Stimulated activated CD4-positive, alpha-beta T cell treated with anti-CD3 and anti-CD28 coated beads, TNF-alpha, amount 100 ng/mL, for 24 hours (primary cell): ENCODE data around the gene GNAT2.
"Not testable (repeated sequence)": the region's sequence is repeated elsewhere in the genome, so short reads cannot be mapped to it uniquely, and the experiment has no call there.

Experiments used
- DNase-seq, 3 experiments: peaks; one replicate each; pipeline ENCODE4 v3.0.0-alpha.2; 2020; ENCODE audit warnings: low read depth in 3 of 3

The GNAT2 gene

DNA sequence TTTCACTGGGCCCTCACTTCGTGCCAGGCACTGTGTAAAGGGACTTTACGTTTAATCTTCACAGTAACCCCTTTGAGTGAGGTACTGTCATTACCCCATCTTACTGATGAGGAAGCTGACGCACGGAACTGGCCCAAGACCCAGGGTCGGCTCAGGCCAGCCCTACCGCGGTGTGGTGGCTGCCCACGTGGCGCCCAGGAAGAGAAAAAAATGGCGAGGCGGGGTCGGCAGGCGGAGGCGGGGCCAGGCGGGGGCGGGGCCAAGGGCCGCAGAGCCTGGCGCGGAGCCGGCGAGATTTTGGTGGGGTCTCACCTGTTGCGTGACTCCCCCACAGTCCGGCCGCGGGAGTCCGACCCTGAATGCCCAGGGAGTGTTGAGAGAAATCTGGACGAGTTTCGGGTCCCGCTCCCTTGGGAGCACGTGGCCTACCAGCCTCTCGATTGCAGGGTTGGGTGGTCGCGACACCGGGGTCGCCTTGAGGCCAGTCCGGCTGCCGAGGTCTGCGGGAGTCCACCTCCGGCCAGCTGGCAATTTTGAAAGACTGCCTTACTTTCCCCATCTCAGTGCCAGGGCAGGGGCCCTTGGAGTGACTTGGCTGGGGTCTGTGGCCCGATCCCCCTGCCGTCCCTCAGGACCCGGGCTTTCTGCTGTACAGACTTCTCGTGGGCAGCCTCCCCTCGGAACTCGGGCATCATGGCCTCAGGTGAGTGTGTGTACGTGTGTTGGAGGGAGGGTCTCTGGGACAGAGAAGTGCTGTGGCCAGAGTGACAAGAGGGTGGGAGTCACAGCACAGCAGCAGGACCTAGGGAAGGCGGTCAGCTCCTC, at the start of gene GNAT2, which contains the start of gene AMPD2:
TSS of gene GNAT2 (minus strand) at position 41 of the 825 bp plus-strand sequence. CDS start 6,746 bp downstream, outside the sequence.
TSS of gene AMPD2 (plus strand) at position 262 of the 825 bp plus-strand sequence. CDS start 1,339 bp downstream, outside the sequence.
- peak; percentile 51 to 69 (median 53) for DNase-seq

DNA sequence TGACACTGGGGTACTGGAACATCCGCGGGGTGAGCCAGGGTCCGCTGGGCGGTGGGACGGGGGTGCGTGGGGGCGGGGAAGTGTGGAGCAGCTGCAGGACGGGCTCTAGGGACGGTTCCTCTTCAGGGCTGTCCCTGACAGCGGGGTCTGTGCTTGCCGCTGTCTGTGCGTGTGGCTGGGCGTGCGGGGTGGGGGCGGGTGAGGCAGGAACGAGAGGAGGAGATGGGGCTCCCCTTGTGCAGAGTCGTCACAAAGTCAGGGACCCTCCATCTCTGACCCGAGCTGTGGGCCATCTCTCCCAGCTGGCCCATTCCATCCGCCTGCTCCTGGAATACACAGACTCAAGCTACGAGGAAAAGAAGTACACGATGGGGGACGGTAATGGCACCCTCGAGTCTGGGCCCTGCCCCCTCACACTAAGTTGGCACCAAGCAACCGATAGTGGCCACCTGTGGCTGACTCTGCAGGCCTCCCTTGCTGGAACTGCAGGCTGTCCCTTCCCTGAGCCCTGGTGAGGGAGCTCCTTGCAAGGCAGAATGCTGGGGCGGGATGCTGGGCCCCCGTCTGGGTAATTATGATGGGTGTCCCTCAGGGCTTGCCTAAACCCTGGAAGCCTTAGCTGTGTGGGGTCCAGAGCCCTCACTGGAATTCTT, 48.8 kb upstream of the GNAT2 start:
- DNase-seq = no peak

DNA sequence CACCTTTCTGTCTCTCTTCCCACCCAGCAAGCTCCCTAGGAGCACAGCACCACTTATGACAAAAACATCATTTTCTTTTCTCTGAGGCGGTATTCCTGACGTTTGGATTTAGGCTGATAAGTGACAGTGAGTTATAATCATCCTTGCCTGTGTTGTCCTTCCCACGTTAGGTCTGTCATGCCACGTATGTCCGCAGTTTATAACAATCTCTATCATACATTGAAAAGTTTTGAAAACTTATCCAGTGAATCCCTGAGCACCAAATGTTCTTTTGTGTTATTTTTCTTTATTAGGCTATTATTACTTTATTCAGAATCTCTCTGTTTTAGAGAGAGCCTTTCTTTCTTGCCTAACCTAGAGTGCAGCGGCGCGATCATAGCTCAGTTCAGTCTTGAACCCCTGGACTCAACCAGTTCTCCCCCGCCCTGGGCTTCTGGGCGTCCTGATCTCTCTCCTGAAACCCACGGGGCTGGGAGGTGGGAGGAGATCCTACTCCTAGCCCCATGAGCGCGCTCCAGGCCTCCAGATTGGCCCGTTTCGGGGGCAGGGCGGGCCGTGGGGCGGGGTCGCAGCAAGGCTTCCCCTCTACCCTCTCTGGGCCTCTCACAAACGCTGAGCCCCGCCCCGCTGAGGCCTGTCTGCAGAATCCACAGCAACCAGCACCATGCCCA, 48.2 kb upstream of the GNAT2 start, which contains the start of gene GSTM2:
TSS of gene GSTM2 (plus strand) at position 606 of the 671 bp plus-strand sequence. CDS start at position 665, 59 bp downstream.
- DNase-seq = peak; percentile 67 to 87 (median 71)

- no peak for DNase-seq
These were observed 45.3 kb upstream of the GNAT2 start for GRCh38 chr1:109664671-109665070.

DNA sequence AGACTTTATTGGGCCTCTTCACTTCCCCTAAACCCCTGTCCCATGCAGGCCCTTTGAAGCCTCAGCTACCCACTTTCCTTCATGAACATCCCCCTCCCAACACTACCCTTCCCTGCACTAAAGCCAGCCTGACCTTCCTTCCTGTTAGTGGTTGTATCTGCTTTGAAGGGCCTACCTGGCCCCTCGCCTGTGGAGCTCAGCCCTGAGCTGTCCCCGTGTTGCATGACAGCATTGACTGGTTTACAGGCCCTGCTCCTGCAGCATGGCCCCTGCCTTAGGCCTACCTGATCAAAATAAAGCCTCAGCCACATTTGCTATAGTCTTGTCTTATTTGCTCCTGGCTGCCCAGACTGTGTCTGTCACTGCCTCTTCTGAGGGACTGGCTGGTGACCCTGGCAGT, 42.0 kb upstream of the GNAT2 start:
- no peak for DNase-seq

DNA sequence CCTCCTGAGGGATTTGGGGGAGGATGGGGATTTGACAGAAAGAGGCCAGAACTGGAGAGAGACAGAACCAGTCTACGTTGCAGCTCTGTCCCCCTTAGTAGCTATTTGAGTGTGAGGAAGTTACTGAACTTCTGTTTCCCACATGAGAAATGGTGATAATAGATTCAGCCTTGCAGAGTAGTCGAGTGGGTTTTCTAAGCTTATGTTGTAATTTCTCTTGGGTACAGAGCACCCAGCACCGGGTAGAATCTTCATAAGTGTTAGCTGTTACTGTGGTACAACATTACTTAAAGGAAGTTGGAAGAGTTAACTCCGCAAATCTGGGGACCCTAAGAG, 41.2 kb upstream of the GNAT2 start:
- not testable (repeated sequence) for DNase-seq

DNA sequence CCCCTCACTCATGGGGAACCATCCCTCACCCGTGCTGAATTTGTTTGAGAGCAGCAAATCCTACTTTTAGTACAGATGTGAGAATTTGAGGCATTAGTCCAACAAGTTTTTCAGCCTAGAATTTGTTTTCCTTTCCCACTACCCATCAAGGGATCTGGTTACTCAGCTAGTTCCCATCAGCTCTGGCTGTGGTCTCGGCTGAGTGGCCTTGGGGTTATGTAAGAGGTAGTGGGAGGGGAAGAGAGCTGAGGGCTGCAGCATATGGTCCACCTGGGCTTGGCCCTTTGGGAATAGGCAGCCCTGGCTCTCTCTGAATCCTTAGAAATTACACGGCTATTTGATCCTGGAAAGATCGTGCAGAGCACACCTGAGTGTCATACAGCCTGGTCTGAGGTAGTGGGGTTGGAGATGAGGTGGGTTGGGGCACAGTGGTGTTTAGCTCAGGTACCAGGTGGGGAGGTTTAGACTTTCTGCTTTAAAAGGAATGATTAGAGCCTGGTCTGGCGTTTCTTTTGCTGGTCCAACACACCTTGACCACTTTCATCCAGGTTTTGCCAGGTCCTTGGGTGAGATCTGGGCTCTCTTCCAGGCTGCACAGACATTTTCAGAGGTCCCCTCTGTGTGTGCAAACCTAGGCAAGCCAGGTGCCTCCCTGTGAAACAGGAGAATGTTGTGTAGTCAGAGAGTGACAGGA, 40.7 kb upstream of the GNAT2 start:
- no peak for DNase-seq

DNA sequence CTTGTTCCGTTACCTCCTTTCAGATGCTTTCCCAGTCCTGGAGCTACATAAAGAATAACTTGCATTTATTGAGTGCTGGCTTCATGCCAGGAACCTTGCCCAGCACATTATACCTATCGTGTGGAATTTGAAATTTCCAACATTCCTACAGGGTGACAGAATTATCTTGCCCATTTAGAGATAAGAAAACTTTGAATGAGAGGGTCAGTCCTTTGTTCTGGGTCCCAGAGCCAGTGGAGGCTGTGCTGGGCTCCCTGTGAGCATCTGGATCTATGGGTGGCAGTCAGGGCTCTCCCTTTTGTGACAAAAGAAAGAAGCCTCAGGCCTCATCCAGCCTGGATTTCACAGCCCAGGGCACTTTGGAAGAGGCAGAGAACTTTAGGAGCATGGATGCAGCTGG, 39.7 kb upstream of the GNAT2 start:
- DNase-seq = no peak

- DNase-seq = no peak
These were observed 39.2 kb upstream of the GNAT2 start for GRCh38 chr1:109658533-109659042.

GRCh38 chr1:109657970-109658369, 38.6 kb upstream of the GNAT2 start:
- no peak for DNase-seq

- DNase-seq = no peak
These were observed 38.0 kb upstream of the GNAT2 start for GRCh38 chr1:109657395-109657794.

GRCh38 chr1:109655615-109656519, 36.5 kb upstream of the GNAT2 start, which contains the start of gene GSTM4:
TSS of gene GSTM4 (plus strand) at chr1:109656099. CDS start at chr1:109656390, 291 bp downstream.
- peak; percentile 40 to 77 (median 40) for DNase-seq

DNA sequence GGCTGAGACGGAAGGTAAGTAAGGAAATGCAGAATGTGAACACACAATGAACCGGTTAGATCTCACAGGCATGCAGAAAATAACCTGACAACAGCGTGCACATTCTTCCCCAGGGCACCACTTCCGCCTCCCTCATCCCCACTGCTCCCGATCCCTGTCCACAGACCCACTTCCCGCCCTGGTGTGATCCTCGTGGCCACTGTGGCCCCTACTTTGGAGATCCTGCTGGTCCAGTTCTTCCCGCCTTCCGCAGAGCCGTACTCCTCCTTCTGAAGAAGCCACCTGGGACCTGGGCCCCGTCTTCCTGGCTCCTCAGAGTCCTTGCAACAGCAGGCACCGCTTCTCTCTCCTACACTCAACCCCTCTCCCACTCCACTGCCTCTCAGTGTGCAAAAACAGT, 35.1 kb upstream of the GNAT2 start:
- no peak for DNase-seq

DNA sequence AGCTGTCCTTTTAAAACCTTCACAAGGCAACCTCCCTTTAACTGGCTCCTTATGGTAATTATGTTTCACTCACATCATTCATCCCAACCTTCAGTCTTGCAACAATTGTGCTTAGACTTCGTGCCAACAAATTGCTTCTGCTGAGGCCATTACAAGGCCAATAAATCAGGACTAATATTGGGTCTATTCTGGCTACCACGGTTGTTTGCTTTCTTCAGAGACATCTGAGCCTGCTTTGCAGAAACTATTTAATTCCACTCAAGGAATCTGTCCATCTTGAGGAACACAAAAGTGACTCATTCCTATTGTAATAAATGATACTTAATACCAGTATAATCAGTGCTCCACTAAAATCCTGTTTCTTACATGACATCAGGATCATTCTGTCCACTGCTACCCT, 33.9 kb upstream of the GNAT2 start:
- DNase-seq = no peak

DNA sequence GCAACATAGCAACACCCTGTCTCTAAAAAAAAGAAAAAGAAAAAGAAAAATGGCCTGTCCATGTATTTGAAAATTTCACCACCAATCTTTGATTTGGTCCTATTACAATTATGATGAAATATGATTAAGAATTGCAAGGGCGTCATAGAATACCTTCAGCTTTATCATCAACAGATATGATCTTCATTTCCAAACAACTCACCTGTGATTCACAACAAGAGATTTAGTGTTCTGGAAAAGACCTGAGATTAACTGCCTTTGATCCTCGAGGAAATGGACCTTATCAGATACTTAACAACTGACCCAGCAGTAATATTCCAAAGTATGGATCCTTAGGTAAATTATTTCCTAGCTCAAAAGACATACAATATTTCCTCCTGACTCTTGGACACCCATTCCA, 33.0 kb upstream of the GNAT2 start:
- DNase-seq = no peak

- no peak for DNase-seq
These were observed 31.2 kb upstream of the GNAT2 start for GRCh38 chr1:109650609-109651008.

DNA sequence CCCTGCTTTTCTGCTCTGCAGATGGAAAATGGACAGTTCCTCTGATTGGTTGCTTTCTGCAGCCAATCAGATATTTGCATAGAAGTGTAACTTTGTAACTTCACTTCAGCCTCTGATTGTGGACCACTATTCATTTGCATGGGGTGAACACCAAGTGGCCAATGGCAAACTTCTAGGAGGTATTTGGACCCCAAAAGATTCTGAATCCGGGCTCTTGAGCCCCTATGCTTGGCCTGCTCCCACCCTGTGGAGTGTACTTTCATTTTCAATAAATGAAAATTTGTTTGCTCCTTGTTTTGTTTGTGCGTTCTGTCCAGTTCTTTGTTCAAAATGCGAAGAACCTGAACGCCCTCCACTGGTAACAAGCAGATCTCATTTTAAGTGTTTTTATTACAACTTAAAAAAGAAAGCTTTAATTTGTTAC, 30.1 kb upstream of the GNAT2 start:
- DNase-seq = no peak

DNA sequence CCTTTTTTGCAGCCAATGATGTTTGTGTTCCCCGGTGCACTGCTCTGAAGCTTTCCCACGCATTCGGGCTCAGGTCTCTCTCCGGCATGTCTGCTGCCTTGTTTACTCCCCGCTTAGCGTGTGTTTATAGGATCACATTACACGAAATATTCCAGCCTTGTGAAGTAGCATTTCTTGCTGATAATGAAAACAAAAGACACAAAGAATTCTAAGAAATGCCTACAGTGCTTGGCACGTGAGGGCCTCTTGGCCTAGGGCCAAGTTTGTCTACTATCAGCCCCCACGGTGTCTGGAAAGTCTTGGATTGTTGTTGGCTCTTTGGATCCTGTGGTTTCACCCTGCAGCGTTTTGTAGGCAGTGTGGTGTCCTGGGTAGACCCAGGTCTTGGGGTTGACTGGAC, 25.3 kb upstream of the GNAT2 start:
- DNase-seq = no peak

- DNase-seq = peak; percentile 72 to 86 (median 80)
These were observed 24.2 kb upstream of the GNAT2 start for GRCh38 chr1:109643385-109644230.
